Adipocyte (in vitro differentiated cells): ENCODE results near the gene ZNF683.
A peak's percentile ranks its signal among the peaks of the same experiment; 100 is the strongest.
"Not testable (repeated sequence)": the region's sequence is repeated elsewhere in the genome, so short reads cannot be mapped to it uniquely, and the experiment has no call there.

Source experiments
- DNase-seq: peaks from one replicate; pipeline ENCODE4 v3.0.0-alpha.2; 2015; ENCODE audit warnings: low read depth
- H3K27me3 ChIP-seq: replicated peaks from 2 replicates; pipeline ENCODE4 v1.7.0; 2013; ENCODE audit warnings: mild to moderate bottlenecking, low read length, moderate library complexity; ENCODE audit not compliant: control insufficient read depth, insufficient read depth
- H3K36me3 ChIP-seq: 2 replicates; pipeline ENCODE4 v1.7.0; 2013; ENCODE audit warnings: low read length, mild to moderate bottlenecking, moderate library complexity; ENCODE audit not compliant: control insufficient read depth, insufficient read depth, severe bottlenecking
- H3K4me1 ChIP-seq: 2 replicates; pipeline ENCODE4 v1.7.0; 2013; ENCODE audit warnings: mild to moderate bottlenecking, low read length, moderate library complexity; ENCODE audit not compliant: control insufficient read depth, insufficient read depth
- H3K4me3 ChIP-seq: 2 replicates; pipeline ENCODE4 v1.7.0; 2013; ENCODE audit warnings: mild to moderate bottlenecking, low read length, moderate library complexity
- H3K9ac ChIP-seq: 2 replicates; pipeline ENCODE4 v1.7.0; 2013; ENCODE audit warnings: mild to moderate bottlenecking, low read length, moderate library complexity
- H3K9me3 ChIP-seq: 2 replicates; pipeline ENCODE4 v1.7.0; 2013; ENCODE audit warnings: mild to moderate bottlenecking, low read length, moderate library complexity; ENCODE audit not compliant: control insufficient read depth

Gene ZNF683

DNA sequence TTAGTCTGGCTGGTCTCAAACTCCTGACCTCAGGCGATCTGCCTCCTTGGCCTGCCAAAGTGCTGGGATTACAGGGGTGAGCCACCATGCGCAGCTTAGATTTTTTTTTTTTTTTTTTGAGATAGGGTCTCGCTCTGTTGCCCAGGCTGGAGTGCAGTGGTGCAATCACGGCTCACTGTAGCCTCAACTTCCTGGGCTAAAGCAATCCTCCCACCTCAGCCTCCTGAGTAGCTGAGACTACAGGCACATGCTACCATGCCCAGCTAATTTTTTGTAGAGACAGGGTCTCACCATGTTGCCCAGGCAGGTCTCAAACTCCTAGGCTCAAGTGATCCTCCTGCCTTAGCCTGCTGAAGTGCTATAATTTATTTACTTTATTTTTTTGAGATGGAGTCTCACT is 43.2 kb downstream of the ZNF683 start:
- not testable (repeated sequence) for H3K9ac ChIP-seq, H3K36me3 ChIP-seq, DNase-seq, H3K4me1 ChIP-seq, H3K4me3 ChIP-seq, H3K9me3 ChIP-seq, H3K27me3 ChIP-seq

DNA sequence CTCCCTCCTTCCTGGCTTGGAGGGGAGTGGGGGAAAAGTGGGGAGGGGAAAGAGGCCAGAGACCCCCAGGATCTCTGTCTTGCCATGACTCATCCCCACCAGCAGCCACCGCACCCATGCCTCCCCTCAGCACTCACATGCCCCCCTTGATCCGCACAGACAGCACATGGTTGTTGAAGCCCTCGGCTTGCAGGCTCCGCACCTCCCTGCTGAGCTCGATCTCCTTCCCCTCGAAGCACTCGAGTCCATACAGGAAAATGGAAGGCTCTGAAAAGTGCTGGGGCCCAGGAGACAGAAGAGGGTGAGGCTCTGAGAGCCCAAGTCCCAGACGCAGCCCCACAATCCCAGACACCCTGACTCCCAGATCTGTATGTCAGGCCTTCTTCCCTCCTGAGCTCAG is 44.0 kb downstream of the ZNF683 start:
- Histone ChIP-seq H3K9me3 (no peaks in the 10 kb centered on the region), H3K4me1 (peaks cover 6% of the 10 kb centered on the region), H3K9ac (no peak overlapping the region), H3K27me3 (peaks cover 4% of the 10 kb centered on the region), H3K4me3 (no peak overlapping the region), H3K36me3 (no peaks in the 10 kb centered on the region)
- DNase-seq, result no peak

DNA sequence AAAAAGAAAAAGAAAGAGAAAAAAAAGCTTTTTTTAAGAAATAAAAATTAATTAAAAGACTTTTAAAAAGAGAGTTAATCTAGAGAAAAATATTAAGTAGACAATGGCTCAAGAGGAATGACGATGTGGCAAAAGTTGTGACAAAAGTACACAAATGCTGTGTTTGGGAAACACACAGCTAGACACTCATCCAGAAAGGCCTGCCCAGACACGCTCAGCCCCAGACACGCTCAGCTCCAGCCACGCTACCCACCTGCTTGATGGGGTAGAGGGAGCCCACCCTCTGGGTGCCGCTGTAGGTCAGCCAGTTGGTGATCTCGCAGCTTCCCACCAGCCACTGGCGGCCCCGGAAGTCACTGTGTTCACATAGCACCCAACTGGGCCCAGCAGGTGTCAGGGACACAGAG is 44.6 kb downstream of the ZNF683 start:
- no peaks in the 10 kb centered on the region for H3K9me3 ChIP-seq
- H3K4me1 ChIP-seq, result peaks cover 6% of the 10 kb centered on the region
- H3K4me3 ChIP-seq, result no peak overlapping the region
- DNase-seq, result no peak
- H3K36me3 ChIP-seq, result no peaks in the 10 kb centered on the region
- H3K9ac ChIP-seq, result no peak overlapping the region
- peaks cover 4% of the 10 kb centered on the region for H3K27me3 ChIP-seq

DNA sequence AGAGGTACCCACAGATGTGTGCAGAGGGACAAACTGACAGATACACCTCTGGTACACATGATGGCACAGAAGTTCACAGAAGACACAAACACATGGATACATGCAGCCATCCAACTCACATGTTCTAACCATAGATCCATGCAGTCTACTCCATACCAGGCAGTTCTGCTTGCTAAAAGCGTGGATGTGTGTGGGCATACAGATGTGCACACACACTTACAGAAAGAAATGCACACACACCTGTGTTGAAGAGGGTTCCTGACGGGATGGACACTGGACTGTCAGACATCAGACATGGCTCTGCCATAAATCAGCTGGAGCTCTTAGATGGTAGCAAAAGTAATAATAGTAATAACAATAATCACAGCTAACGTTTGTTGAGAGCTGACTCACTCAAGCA is 48.0 kb downstream of the ZNF683 start:
- peaks cover 4% of the 10 kb centered on the region for H3K4me1 ChIP-seq
- DNase-seq, result no peak
- peaks cover 6% of the 10 kb centered on the region for H3K27me3 ChIP-seq

DNA sequence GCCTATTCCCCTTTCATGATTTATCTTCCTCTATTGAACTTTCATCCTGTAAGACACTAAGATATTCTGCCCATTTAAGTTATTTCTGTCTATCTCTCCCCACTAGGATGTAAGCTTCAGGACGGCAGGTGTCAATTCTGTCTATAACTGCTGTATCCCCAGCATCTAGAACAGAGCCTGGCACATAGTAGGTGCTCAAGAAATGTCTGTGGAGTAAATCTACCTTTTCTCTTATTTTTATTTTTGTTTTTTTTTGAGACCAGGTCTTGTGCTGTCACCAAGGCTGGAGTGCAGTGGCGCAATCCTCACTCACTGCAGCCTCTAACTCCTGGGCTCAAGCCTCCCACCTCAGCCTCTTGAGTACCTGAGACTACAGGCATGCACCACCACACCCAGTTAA is 49.2 kb downstream of the ZNF683 start:
- Histone ChIP-seq H3K4me3 (no peak overlapping the region), H3K9ac (no peak overlapping the region), H3K36me3 (no peaks in the 10 kb centered on the region), H3K9me3 (no peaks in the 10 kb centered on the region), H3K4me1 (peaks cover 10% of the 10 kb centered on the region), H3K27me3 (peaks cover 5% of the 10 kb centered on the region)
- DNase-seq, result no peak

More for the DNA sequence above, 48.0 kb downstream of the ZNF683 start:
- H3K36me3 ChIP-seq, result no peaks in the 10 kb centered on the region
- no peaks in the 10 kb centered on the region for H3K9me3 ChIP-seq
- no peak overlapping the region for H3K9ac ChIP-seq
- no peak overlapping the region for H3K4me3 ChIP-seq

DNA sequence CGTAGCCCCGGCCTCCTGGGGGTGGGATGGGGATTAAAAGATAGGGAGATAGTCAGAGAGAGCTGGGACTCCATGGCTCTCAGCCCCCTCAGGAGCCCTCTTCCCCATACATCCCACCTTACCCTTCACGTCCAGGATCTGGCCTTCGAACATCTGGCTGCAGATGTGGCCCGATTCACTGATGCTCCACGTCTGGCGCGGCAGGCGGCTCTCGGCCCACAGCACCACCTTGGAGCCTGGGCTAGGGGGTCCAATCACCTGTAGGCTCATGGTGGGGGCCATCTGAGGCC is 50.6 kb downstream of the ZNF683 start:
- no peak overlapping the region for H3K4me3 ChIP-seq
- H3K27me3 ChIP-seq, result peaks cover 2% of the 10 kb centered on the region
- peak overlapping the region; percentile 60 for H3K9ac ChIP-seq
- H3K4me1 ChIP-seq, result peaks cover 12% of the 10 kb centered on the region
- no peaks in the 10 kb centered on the region for H3K9me3 ChIP-seq
- DNase-seq, result no peak
- no peaks in the 10 kb centered on the region for H3K36me3 ChIP-seq

DNA sequence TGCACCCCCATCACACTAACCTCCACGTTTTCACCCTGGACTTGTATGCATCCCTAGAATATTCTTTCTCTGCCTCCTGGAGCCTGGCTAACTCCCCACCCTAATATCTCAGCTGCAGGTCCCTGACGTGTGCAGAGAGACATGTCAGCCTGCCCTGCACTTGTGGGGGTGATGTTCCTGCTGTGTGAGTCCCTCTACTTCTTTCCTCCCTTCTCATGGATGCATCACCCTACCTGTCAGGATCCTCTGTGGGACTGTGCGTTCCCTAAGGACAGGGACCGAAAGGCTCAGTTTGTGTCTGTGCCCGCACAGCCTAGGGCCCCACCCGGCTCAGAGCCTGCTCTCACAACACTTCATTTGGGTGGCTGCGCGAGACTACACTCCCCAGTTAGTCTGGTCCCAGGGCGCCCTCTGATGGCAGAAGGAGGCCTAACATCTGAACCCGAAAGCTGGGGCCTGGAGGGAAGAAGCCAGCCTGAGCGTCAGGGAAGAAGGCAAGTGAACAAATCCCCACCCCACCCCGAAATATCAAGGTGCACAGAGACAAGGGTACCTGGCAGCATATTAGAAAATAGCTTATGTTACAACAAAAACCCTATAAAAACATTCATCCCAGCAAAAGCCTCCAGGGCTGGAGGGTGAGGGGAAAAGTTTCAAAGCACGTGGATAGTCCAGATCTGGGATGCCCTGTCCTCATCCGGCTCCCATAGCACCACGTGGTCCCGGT is 51.1 kb downstream of the ZNF683 start:
- Histone ChIP-seq H3K9ac (peak overlapping the region; percentile 80), H3K27me3 (peaks cover 2% of the 10 kb centered on the region), H3K9me3 (no peaks in the 10 kb centered on the region), H3K4me1 (peaks cover 14% of the 10 kb centered on the region), H3K4me3 (no peak overlapping the region), H3K36me3 (no peaks in the 10 kb centered on the region)
- peak; percentile 95 for DNase-seq

DNA sequence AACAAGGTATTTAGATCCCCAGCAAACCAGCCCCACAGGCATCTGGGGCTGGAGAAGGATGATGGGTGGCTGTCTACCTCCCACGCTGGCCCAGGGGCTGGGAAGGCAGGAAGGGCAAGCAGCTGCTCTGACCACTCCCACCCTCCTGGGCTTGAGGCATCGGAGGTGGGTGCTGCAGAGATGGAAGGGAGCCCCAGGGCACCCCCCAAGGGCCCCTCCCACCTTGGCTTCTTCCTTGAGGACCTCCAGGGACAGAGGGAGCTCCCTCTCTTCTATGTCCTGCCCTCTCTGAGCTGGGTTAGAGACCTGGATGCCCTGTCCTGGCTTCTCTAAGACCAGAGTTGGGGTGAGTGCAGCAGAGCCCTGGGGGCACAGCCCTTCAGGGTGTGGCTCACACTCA is 51.7 kb downstream of the ZNF683 start:
- Histone ChIP-seq H3K36me3 (no peaks in the 10 kb centered on the region), H3K27me3 (peaks cover 2% of the 10 kb centered on the region), H3K9me3 (no peaks in the 10 kb centered on the region), H3K4me3 (no peak overlapping the region), H3K9ac (peak overlapping the region; percentile 80), H3K4me1 (peaks cover 20% of the 10 kb centered on the region)
- DNase-seq, result no peak

DNA sequence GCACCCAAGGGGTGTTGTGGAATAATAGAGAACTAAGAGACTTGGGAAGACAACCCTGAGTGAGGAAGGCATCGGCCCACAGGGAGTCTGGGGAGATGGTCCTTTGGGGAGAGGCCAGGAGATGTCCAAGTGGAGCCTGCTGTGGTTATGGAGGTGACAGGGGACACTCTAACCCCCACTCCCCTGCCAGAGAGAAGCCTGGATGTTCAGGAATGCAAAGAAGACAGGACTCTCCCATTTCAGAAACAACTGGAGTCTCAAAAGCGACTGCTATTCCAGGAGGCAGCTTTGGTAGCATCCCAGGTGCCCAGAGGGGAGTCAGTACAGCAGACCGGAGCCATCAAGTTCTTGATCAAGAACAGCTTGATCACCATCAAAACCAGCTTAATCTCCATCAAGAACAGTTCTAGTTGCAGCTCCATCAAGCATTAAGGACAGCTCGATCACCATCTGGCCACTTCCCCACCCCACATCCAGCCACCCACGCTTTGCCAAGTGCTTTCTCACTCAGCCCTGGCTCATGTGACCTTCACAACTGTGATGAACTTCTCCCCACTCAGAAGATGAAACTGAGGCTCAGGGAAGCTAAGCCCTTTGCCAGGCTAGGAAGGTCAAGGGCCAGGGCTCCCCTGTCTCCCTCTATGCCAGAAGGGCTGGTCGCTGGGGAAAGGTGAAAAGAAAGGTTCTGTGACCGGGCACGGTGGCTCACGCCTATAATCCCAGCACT is 54.0 kb downstream of the ZNF683 start:
- H3K27me3 ChIP-seq, result peaks cover 2% of the 10 kb centered on the region
- peaks cover 39% of the 10 kb centered on the region for H3K4me1 ChIP-seq
- no peaks in the 10 kb centered on the region for H3K36me3 ChIP-seq
- H3K4me3 ChIP-seq, result no peak overlapping the region
- H3K9me3 ChIP-seq, result no peaks in the 10 kb centered on the region
- H3K9ac ChIP-seq, result no peak overlapping the region
- DNase-seq, result no peak

DNA sequence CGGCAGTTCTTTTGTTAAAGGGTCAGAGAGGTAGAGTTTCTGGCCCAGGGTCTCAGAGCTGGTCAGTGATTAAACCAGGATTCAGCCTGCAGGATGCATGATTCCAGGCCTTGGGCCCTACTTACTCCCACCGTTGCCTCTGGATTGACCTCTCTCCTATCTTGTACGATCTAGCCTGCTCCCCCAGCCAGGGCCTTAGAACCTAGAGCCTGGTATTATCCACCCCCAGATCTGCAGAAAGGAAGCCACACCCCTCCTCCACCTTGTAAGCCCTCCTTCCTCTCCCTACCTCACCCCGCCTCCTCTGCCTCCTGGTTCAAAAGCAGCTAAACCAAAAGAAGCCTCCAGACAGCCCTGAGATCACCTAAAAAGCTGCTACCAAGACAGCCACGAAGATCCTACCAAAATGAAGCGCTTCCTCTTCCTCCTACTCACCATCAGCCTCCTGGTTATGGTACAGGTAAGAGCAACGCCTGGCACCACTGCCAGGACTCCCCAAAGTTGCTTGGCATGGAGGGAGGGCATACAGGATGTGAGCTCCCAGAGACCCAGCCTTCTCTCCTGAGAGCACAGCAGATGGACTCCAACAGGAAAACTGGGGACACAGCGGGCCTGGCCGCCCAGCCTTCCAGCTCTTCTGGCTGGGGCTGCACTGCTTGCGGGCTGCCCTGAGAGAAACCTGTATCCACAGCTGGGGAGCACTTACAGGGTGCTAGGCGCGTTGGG is 54.8 kb downstream of the ZNF683 start, which contains the start of gene CD52:
TSS of gene CD52 (plus strand) at position 347 of the 726 bp plus-strand sequence. CDS start at position 407, 60 bp downstream.
- peaks cover 2% of the 10 kb centered on the region for H3K27me3 ChIP-seq
- H3K9ac ChIP-seq, result no peak within 1 kb of the TSS
- H3K4me3 ChIP-seq, result no peak within 1 kb of the TSS
- peaks cover 39% of the 10 kb centered on the region for H3K4me1 ChIP-seq
- H3K36me3 ChIP-seq, result no peaks in the 10 kb centered on the region
- no peaks in the 10 kb centered on the region for H3K9me3 ChIP-seq
- DNase-seq, result no peak

DNA sequence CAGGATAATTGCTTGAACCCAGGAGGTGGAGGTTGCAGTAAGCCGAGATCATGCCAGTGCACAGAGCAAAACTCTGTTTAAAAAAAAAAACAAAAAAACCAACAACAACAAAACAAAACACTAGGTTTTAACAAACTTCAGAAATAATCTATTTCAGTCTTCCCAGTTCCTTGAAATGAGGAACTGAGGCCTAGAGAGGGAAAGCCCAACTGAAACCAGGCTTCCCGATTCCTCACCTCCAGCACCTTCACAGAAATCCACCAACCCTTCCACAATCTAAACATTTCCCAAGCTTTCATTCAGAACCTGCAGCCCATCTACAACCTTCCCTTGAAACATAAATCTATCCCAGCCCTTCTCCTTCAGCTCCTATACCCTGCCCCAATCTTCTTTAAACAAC is 55.4 kb downstream of the ZNF683 start:
- no peak overlapping the region for H3K4me3 ChIP-seq
- H3K9me3 ChIP-seq, result no peaks in the 10 kb centered on the region
- no peak for DNase-seq
- H3K9ac ChIP-seq, result no peak overlapping the region
- H3K4me1 ChIP-seq, result peaks cover 39% of the 10 kb centered on the region
- H3K27me3 ChIP-seq, result no peaks in the 10 kb centered on the region
- H3K36me3 ChIP-seq, result no peaks in the 10 kb centered on the region
